Lower leg skin (tissue), 3 donors: ENCODE results near the gene OR14C36.

Source experiments
- CTCF ChIP-seq, 3 donors: fragments of 450-650 bp; IDR thresholded peaks; one replicate each; pipeline ENCODE4 v1.5.1; 2016; ENCODE audit warnings: antibody characterized with exemption in 3 of 3, mild to moderate bottlenecking in 3 of 3, moderate library complexity in 2 of 3
- POLR2A ChIP-seq, 2 donors: fragments of 450-650 bp; IDR thresholded peaks; one replicate each; pipeline ENCODE4 v1.6.1; 2016 to 2017; ENCODE audit warnings: antibody characterized with exemption in 2 of 2, mild to moderate bottlenecking in 1 of 2, moderate library complexity in 1 of 2

- TF ChIP-seq CTCF (IDR thresholded peaks at IDR 0.05) (no peak), POLR2A (IDR thresholded peaks at IDR 0.05) (no peak)
Observed at GRCh38 chr1:248348475-248348874, at the start of gene OR14C36.
